SU-DHL-6 (cell line): ENCODE results near the gene LAPTM5.

Experiments used
- H2AFZ ChIP-seq: fragments of 200-600 bp; sonication (generic); 2 replicates; pipeline ENCODE4 v1.6.1; 2014; ENCODE audit warnings: low read depth, mild to moderate bottlenecking, moderate library complexity, mixed read lengths, antibody characterized with exemption, low read length; ENCODE audit not compliant: severe bottlenecking
- H3F3A ChIP-seq: fragments of 200-600 bp; shearing (Covaris generic); 2 replicates; pipeline ENCODE4 v1.6.0; 2016; ENCODE audit warnings: antibody characterized with exemption, mild to moderate bottlenecking; ENCODE audit not compliant: insufficient read depth
- H3K27ac ChIP-seq: fragments of 200-600 bp; sonication (generic); 2 replicates; pipeline ENCODE4 v1.5.1; 2016; ENCODE audit warnings: low read depth, mild to moderate bottlenecking, low read length, moderate library complexity, mixed read lengths
- H3K27me3 ChIP-seq: fragments of 200-600 bp; sonication (generic), shearing (Covaris generic); 2 replicates; pipeline ENCODE4 v1.6.0; 2014; ENCODE audit warnings: mild to moderate bottlenecking, low read length
- H3K36me3 ChIP-seq: fragments of 200-600 bp; sonication (generic); 2 replicates; pipeline ENCODE4 v1.6.1; 2014; ENCODE audit warnings: mild to moderate bottlenecking, low read length, mixed read lengths
- H3K4me2 ChIP-seq: fragments of 300-600, 200-600 bp; shearing (Covaris generic), sonication (generic); 2 replicates; pipeline ENCODE4 v1.6.0; 2014; ENCODE audit warnings: low read length, low read depth, mild to moderate bottlenecking; ENCODE audit not compliant: poor library complexity, severe bottlenecking
- H3K4me3 ChIP-seq: fragments of 200-600 bp; sonication (generic); 2 replicates; pipeline ENCODE4 v1.5.1; 2014; ENCODE audit warnings: antibody characterized with exemption, low read length, mild to moderate bottlenecking, mixed read lengths; ENCODE audit not compliant: insufficient read depth, poor library complexity, severe bottlenecking
- H3K79me2 ChIP-seq: fragments of 200-600 bp; sonication (generic); 2 replicates; pipeline ENCODE4 v1.6.1; 2014; ENCODE audit warnings: mild to moderate bottlenecking, low read length, moderate library complexity; ENCODE audit not compliant: insufficient read depth
- H3K9ac ChIP-seq: fragments of 200-600 bp; sonication (generic); 2 replicates; pipeline ENCODE4 v1.7.0; 2014; ENCODE audit warnings: mild to moderate bottlenecking, low read length
- H3K9me2 ChIP-seq: fragments of 200-600 bp; sonication (generic); replicated peaks from 2 replicates; pipeline ENCODE4 v1.6.1; 2014; ENCODE audit warnings: low read length; ENCODE audit not compliant: insufficient read depth
- H3K9me3 ChIP-seq: fragments of 200-600 bp; sonication (generic); 2 replicates; pipeline ENCODE4 v1.6.1; 2014; ENCODE audit warnings: low read length, mixed read lengths; ENCODE audit not compliant: insufficient read depth
- H4K20me1 ChIP-seq: fragments of 200-600 bp; sonication (generic); 2 replicates; pipeline ENCODE4 v1.6.1; 2014; ENCODE audit warnings: low read depth, mild to moderate bottlenecking, antibody characterized with exemption, low read length, moderate library complexity, mixed read lengths
- CTCF ChIP-seq: fragments of 200-600 bp; sonication (generic); IDR thresholded peaks from one replicate; pipeline ENCODE4 v1.5.1; 2017; ENCODE audit warnings: antibody characterized with exemption, mild to moderate bottlenecking, low read length, moderate library complexity; ENCODE audit not compliant: insufficient read depth, poor library complexity, severe bottlenecking
- EZH2phosphoT487 ChIP-seq: fragments of 200-600 bp; sonication (generic), shearing (Covaris generic); conservative IDR thresholded peaks from 2 replicates; pipeline ENCODE4 v1.6.1; 2018; ENCODE audit warnings: mild to moderate bottlenecking, antibody characterized with exemption, low read length, moderate library complexity, mixed read lengths

The LAPTM5 gene

GRCh38 chr1:30804822-30805221, 47.2 kb upstream of the LAPTM5 start:
- Histone ChIP-seq H4K20me1 (no peaks in the 10 kb centered on the region), H3K79me2 (no peaks in the 10 kb centered on the region), H3K4me2 (no peak overlapping the region), H3K36me3 (no peaks in the 10 kb centered on the region), H3K27ac (no peak overlapping the region), H3K9me3 (no peaks in the 10 kb centered on the region), H2AFZ (no peak overlapping the region), H3K9me2 (no peaks in the 10 kb centered on the region), H3K4me3 (no peak overlapping the region), H3K27me3 (no peaks in the 10 kb centered on the region), H3K9ac (no peak overlapping the region), H3F3A (no peaks in the 10 kb centered on the region)
- TF ChIP-seq EZH2phosphoT487 (no peak), CTCF (no peak)

GRCh38 chr1:30804352-30804751, 46.8 kb upstream of the LAPTM5 start:
- no peak overlapping the region for H3K9ac ChIP-seq
- H3K27me3 ChIP-seq: no peaks in the 10 kb centered on the region
- H3F3A ChIP-seq: no peaks in the 10 kb centered on the region
- H3K79me2 ChIP-seq: no peaks in the 10 kb centered on the region
- no peaks in the 10 kb centered on the region for H3K9me2 ChIP-seq
- H3K27ac ChIP-seq: no peak overlapping the region
- no peak overlapping the region for H3K4me2 ChIP-seq
- H4K20me1 ChIP-seq: no peaks in the 10 kb centered on the region
- no peaks in the 10 kb centered on the region for H3K9me3 ChIP-seq
- no peak for TF ChIP-seq EZH2phosphoT487
- TF ChIP-seq CTCF: no peak
- H2AFZ ChIP-seq: no peak overlapping the region
- H3K4me3 ChIP-seq: no peak overlapping the region
- H3K36me3 ChIP-seq: no peaks in the 10 kb centered on the region

- no peak overlapping the region for H3K4me3 ChIP-seq
- no peak overlapping the region for H3K9ac ChIP-seq
- TF ChIP-seq EZH2phosphoT487: no peak
- TF ChIP-seq CTCF: no peak
- H3K9me2 ChIP-seq: no peaks in the 10 kb centered on the region
- H3K9me3 ChIP-seq: no peaks in the 10 kb centered on the region
- H3F3A ChIP-seq: no peaks in the 10 kb centered on the region
- no peak overlapping the region for H3K4me2 ChIP-seq
- H3K27me3 ChIP-seq: no peaks in the 10 kb centered on the region
- no peaks in the 10 kb centered on the region for H3K36me3 ChIP-seq
- H3K27ac ChIP-seq: no peak overlapping the region
- H2AFZ ChIP-seq: no peak overlapping the region
- H3K79me2 ChIP-seq: no peaks in the 10 kb centered on the region
- H4K20me1 ChIP-seq: no peaks in the 10 kb centered on the region
Observed at GRCh38 chr1:30803562-30803961, 46.0 kb upstream of the LAPTM5 start.

GRCh38 chr1:30801771-30802198, 44.2 kb upstream of the LAPTM5 start:
- Histone ChIP-seq H3K79me2 (no peaks in the 10 kb centered on the region), H3K9ac (no peak overlapping the region), H4K20me1 (no peaks in the 10 kb centered on the region), H3F3A (no peaks in the 10 kb centered on the region), H3K9me2 (no peaks in the 10 kb centered on the region), H3K27ac (no peak overlapping the region), H3K9me3 (no peaks in the 10 kb centered on the region), H2AFZ (no peak overlapping the region), H3K4me3 (no peak overlapping the region), H3K36me3 (no peaks in the 10 kb centered on the region), H3K27me3 (no peaks in the 10 kb centered on the region), H3K4me2 (no peak overlapping the region)
- TF ChIP-seq EZH2phosphoT487 (no peak), CTCF (peak; percentile 83)
